Measurements from ENCODE around the gene PCMTD2.

DNA sequence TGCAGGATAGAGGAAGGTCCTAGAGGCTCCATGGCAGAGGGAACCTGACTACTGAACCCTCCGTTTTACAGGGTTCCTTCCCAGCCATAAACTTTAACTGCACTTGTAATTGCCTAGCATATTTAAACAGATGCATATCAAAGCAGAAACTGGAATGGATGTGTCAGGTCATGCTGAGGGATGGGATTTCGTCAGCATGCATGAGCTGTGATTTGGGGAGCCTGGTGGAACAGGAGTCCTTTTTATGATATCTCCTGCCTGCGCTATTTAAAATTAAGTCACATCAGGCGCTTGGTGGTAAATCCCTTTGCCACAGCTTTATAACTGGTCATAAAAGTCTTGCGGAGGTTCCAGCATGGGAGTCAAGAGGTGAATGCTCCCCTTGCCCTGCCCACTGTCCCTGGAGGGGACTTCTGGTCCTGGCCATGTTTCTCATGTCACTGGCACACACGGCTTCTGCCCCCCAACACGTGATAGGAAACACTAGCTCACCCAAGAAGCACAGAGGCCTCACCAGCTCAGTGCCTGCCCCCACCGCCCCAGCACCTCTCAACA lies 26.0 kb upstream of the PCMTD2 start:
- TF ChIP-seq, protein P1, sequence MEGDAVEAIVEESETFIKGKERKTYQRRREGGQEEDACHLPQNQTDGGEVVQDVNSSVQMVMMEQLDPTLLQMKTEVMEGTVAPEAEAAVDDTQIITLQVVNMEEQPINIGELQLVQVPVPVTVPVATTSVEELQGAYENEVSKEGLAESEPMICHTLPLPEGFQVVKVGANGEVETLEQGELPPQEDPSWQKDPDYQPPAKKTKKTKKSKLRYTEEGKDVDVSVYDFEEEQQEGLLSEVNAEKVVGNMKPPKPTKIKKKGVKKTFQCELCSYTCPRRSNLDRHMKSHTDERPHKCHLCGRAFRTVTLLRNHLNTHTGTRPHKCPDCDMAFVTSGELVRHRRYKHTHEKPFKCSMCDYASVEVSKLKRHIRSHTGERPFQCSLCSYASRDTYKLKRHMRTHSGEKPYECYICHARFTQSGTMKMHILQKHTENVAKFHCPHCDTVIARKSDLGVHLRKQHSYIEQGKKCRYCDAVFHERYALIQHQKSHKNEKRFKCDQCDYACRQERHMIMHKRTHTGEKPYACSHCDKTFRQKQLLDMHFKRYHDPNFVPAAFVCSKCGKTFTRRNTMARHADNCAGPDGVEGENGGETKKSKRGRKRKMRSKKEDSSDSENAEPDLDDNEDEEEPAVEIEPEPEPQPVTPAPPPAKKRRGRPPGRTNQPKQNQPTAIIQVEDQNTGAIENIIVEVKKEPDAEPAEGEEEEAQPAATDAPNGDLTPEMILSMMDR (conservative IDR thresholded peaks at IDR 0.05; ENCODE audit: low read depth, low read length) = no peak
- no peak for TF ChIP-seq EZH2 (IDR thresholded peaks at IDR 0.05; ENCODE audit: low read length, unreplicated experiment)
